ENCODE measurements around the gene ITPR2.

DNA sequence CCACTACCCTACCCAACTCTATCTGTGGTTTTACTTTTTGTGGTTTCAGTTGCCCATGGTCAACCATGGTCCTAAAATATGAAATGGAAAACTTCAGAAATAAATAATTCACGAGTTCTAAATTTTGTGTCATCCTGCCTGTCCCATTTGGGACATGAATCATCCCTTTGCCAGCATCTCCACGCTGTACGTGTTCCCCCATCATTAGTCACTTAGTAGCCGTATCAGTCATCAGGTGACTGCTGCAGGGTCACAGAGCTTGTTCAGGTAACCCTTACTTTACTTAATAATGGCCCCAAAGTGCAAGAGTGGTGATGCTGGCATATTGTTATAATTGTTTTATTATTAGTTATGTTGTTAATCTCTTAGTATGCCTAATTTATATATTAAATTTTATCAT, 209.9 kb downstream of the ITPR2 start:
- TF ChIP-seq, protein P1, sequence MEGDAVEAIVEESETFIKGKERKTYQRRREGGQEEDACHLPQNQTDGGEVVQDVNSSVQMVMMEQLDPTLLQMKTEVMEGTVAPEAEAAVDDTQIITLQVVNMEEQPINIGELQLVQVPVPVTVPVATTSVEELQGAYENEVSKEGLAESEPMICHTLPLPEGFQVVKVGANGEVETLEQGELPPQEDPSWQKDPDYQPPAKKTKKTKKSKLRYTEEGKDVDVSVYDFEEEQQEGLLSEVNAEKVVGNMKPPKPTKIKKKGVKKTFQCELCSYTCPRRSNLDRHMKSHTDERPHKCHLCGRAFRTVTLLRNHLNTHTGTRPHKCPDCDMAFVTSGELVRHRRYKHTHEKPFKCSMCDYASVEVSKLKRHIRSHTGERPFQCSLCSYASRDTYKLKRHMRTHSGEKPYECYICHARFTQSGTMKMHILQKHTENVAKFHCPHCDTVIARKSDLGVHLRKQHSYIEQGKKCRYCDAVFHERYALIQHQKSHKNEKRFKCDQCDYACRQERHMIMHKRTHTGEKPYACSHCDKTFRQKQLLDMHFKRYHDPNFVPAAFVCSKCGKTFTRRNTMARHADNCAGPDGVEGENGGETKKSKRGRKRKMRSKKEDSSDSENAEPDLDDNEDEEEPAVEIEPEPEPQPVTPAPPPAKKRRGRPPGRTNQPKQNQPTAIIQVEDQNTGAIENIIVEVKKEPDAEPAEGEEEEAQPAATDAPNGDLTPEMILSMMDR (conservative IDR thresholded peaks at IDR 0.05; ENCODE audit: low read length) = no peak
- no peak for TF ChIP-seq EZH2phosphoT487 (IDR thresholded peaks at IDR 0.05; ENCODE audit: borderline replicate concordance, low read depth, low read length)
